Trophoblast cell (in vitro differentiated cells and primary cell): ENCODE measurements around the gene FRRS1.

Experiments
- DNase-seq, 2 donors: peaks; one replicate each; pipeline ENCODE4 v3.0.0-alpha.2; 2016
- H2AFZ ChIP-seq: 2 replicates; pipeline ENCODE4 v1.6.1; 2013; ENCODE audit warnings: low read length, moderate library complexity, mild to moderate bottlenecking; ENCODE audit not compliant: insufficient read depth, poor library complexity
- H2AK5ac ChIP-seq: 2 replicates; pipeline ENCODE4 v1.6.1; 2013; ENCODE audit warnings: mild to moderate bottlenecking, low read length
- H2BK120ac ChIP-seq: 2 replicates; pipeline ENCODE4 v1.6.1; 2013; ENCODE audit warnings: low read length, mild to moderate bottlenecking, moderate library complexity; ENCODE audit not compliant: insufficient read depth, poor library complexity
- H2BK12ac ChIP-seq: 2 replicates; pipeline ENCODE4 v1.6.1; 2013; ENCODE audit warnings: mild to moderate bottlenecking, low read length, moderate library complexity
- H2BK5ac ChIP-seq: 2 replicates; pipeline ENCODE4 v1.6.1; 2013; ENCODE audit warnings: low read length, low read depth, moderate library complexity, mild to moderate bottlenecking; ENCODE audit not compliant: poor library complexity
- H3K14ac ChIP-seq: 2 replicates; pipeline ENCODE4 v1.6.1; 2013; ENCODE audit warnings: mild to moderate bottlenecking, low read length
- H3K18ac ChIP-seq: 2 replicates; pipeline ENCODE4 v1.6.1; 2013; ENCODE audit warnings: mild to moderate bottlenecking, low read length
- H3K23ac ChIP-seq: 2 replicates; pipeline ENCODE4 v1.6.1; 2013; ENCODE audit warnings: low read length
- H3K27ac ChIP-seq: 2 replicates; pipeline ENCODE4 v1.5.1; 2013; ENCODE audit warnings: low read depth, mild to moderate bottlenecking, inconsistent platforms, low read length, moderate library complexity
- H3K27me3 ChIP-seq: 2 replicates; pipeline ENCODE4 v1.6.1; 2013; ENCODE audit warnings: inconsistent platforms, mild to moderate bottlenecking, low read length, moderate library complexity; ENCODE audit not compliant: insufficient read depth
- H3K36me3 ChIP-seq, 2 experiments: 1 replicate in 1 of 2; 2 replicates in 1 of 2; pipeline ENCODE4 v1.6.1; 2013; ENCODE audit warnings: low read length in 2 of 2, mild to moderate bottlenecking in 2 of 2, moderate library complexity in 1 of 2; ENCODE audit not compliant: insufficient read depth in 2 of 2, control insufficient read depth in 1 of 2
- H3K4ac ChIP-seq: 2 replicates; pipeline ENCODE4 v1.6.1; 2013; ENCODE audit warnings: low read depth, mild to moderate bottlenecking, low read length, moderate library complexity
- H3K4me1 ChIP-seq, 2 experiments: 1 replicate in 1 of 2; 2 replicates in 1 of 2; pipeline ENCODE4 v1.6.1; 2013; ENCODE audit warnings: low read length in 2 of 2, mild to moderate bottlenecking in 2 of 2, moderate library complexity in 1 of 2; ENCODE audit not compliant: insufficient read depth in 2 of 2, control insufficient read depth in 1 of 2
- H3K4me2 ChIP-seq: 2 replicates; pipeline ENCODE4 v1.6.1; 2013; ENCODE audit warnings: inconsistent platforms, mild to moderate bottlenecking, low read length, moderate library complexity
- H3K4me3 ChIP-seq: 2 replicates; pipeline ENCODE4 v1.5.1; 2013; ENCODE audit warnings: mild to moderate bottlenecking, low read depth, low read length, inconsistent platforms
- H3K79me1 ChIP-seq: one replicate; pipeline ENCODE4 v1.6.1; 2013; ENCODE audit warnings: low read length
- H3K79me2 ChIP-seq: 2 replicates; pipeline ENCODE4 v1.6.1; 2013; ENCODE audit warnings: low read length, mild to moderate bottlenecking; ENCODE audit not compliant: control insufficient read depth, insufficient read depth, poor library complexity
- H3K9ac ChIP-seq: 2 replicates; pipeline ENCODE4 v1.6.1; 2013; ENCODE audit warnings: mild to moderate bottlenecking, low read length
- H3K9me3 ChIP-seq: 2 replicates; pipeline ENCODE4 v1.6.1; 2013; ENCODE audit warnings: low read depth, mild to moderate bottlenecking, control low read depth, inconsistent platforms, low read length; ENCODE audit not compliant: insufficient read depth
- H4K12ac ChIP-seq: 2 replicates; pipeline ENCODE4 v1.6.1; 2013; ENCODE audit warnings: low read depth, mild to moderate bottlenecking, low read length, moderate library complexity
- H4K8ac ChIP-seq: 2 replicates; pipeline ENCODE4 v1.6.1; 2013; ENCODE audit warnings: low read depth, mild to moderate bottlenecking, low read length, moderate library complexity
- H4K91ac ChIP-seq: one replicate; pipeline ENCODE4 v1.6.1; 2013; ENCODE audit warnings: low read depth, mild to moderate bottlenecking, low read length, moderate library complexity
- WGBS: extraction: QIAGEN DNeasy Blood & Tissue Kit; methylation state at CpG from one replicate; pipeline ENCODE4 v1.1.7; 2013; ENCODE audit warnings: missing lambda C conversion rate; ENCODE audit not compliant: insufficient read length, insufficient coverage; ENCODE audit errors: extremely low coverage; 5-methylcytosine and 5-hydroxymethylcytosine counted together

The FRRS1 gene

DNA sequence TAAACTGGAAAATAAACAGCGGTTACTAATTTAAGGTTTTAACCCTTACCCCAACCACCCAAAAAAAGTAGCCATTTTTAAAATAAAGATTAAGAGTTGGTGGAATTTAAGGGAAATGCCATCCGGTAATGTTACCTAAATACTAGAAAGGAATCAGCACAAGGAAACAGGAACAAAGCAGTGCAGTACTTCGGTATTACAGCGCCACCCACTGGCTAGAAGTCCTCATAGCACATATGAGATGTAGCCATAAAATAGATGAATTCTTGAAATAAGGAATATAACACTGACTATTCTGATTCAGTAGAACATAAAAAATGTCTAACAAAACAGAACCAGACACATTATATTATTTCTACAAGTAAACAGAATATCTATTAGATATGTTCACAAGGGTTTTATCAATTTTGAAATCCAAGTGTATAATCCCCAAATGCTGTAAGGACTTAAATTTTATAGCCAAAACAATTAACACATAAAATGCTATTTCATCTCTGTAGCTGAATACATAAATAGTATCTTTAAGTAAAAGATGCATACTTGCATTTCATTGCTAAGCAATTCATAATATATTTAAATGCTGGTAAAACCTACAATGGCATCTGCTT lies 58.8 kb downstream of the FRRS1 start:
- Histone ChIP-seq H3K4me2 (no peak overlapping the region), H3K4me3 (no peak overlapping the region), H3K4ac (no peak overlapping the region), H3K9ac (no peak overlapping the region), H2BK120ac (no peak overlapping the region), H3K79me2 (no peaks in the 10 kb centered on the region), H4K12ac (no peak overlapping the region), H2BK5ac (no peak overlapping the region), H3K27me3 (no peaks in the 10 kb centered on the region), H3K36me3 (peaks cover 2 to 7% of the 10 kb centered on the region in 2 experiments), H3K23ac (no peak overlapping the region), H3K4me1 (no peaks in the 10 kb centered on the region), H3K27ac (no peak overlapping the region), H4K8ac (no peak overlapping the region), H3K9me3 (no peaks in the 10 kb centered on the region), H3K14ac (no peak overlapping the region), H3K18ac (no peak overlapping the region), H2AK5ac (no peak overlapping the region), H3K79me1 (no peaks in the 10 kb centered on the region), H4K91ac (no peak overlapping the region), H2AFZ (no peak overlapping the region), H2BK12ac (no peak overlapping the region)
- WGBS: no CpG with 5 or more reads among the region's 4 CpGs
- peak; percentile 56 to 88 for DNase-seq

- Histone ChIP-seq H2BK5ac (no peak overlapping the region), H3K4ac (no peak overlapping the region), H3K14ac (no peak overlapping the region), H3K4me1 (no peaks in the 10 kb centered on the region), H4K91ac (no peak overlapping the region), H3K4me2 (no peak overlapping the region), H3K27ac (no peak overlapping the region), H3K9ac (no peak overlapping the region), H3K4me3 (no peak overlapping the region), H4K12ac (no peak overlapping the region), H3K79me2 (no peaks in the 10 kb centered on the region), H2AFZ (no peak overlapping the region), H3K18ac (no peak overlapping the region), H2AK5ac (no peak overlapping the region), H2BK12ac (no peak overlapping the region), H3K27me3 (no peaks in the 10 kb centered on the region), H3K9me3 (no peaks in the 10 kb centered on the region), H3K23ac (no peak overlapping the region), H3K79me1 (no peaks in the 10 kb centered on the region), H4K8ac (no peak overlapping the region), H3K36me3 (peaks cover 0 to 7% of the 10 kb centered on the region in 2 experiments), H2BK120ac (no peak overlapping the region)
- no peak for DNase-seq
These were observed 61.0 kb downstream of the FRRS1 start for GRCh38 chr1:99705385-99705784.

GRCh38 chr1:99704356-99704816 lies 62.0 kb downstream of the FRRS1 start:
- H2AFZ ChIP-seq: no peak overlapping the region
- H3K27ac ChIP-seq: no peak overlapping the region
- no peak overlapping the region for H3K23ac ChIP-seq
- no peak for DNase-seq
- no peak overlapping the region for H4K8ac ChIP-seq
- no peak overlapping the region for H4K91ac ChIP-seq
- peak overlapping the region; percentile 22 for H4K12ac ChIP-seq
- no peak overlapping the region for H3K4me3 ChIP-seq
- H2BK5ac ChIP-seq: no peak overlapping the region
- peaks cover 0 to 7% of the 10 kb centered on the region in 2 experiments for H3K36me3 ChIP-seq
- H3K14ac ChIP-seq: no peak overlapping the region
- no peaks in the 10 kb centered on the region for H3K27me3 ChIP-seq
- H2BK12ac ChIP-seq: no peak overlapping the region
- no peak overlapping the region for H2BK120ac ChIP-seq
- H3K79me2 ChIP-seq: no peaks in the 10 kb centered on the region
- H2AK5ac ChIP-seq: no peak overlapping the region
- no peaks in the 10 kb centered on the region for H3K9me3 ChIP-seq
- no peak overlapping the region for H3K4me2 ChIP-seq
- no peak overlapping the region for H3K4ac ChIP-seq
- H3K79me1 ChIP-seq: no peaks in the 10 kb centered on the region
- H3K18ac ChIP-seq: no peak overlapping the region
- no CpG with 5 or more reads among the region's 17 CpGs for WGBS
- no peak overlapping the region for H3K9ac ChIP-seq
- no peaks in the 10 kb centered on the region for H3K4me1 ChIP-seq

GRCh38 chr1:99702221-99702620 lies 64.2 kb downstream of the FRRS1 start:
- H3K4me1 ChIP-seq: no peaks in the 10 kb centered on the region
- H3K9me3 ChIP-seq: no peaks in the 10 kb centered on the region
- no peaks in the 10 kb centered on the region for H3K79me2 ChIP-seq

More at GRCh38 chr1:99702221-99702620, 64.2 kb downstream of the FRRS1 start:
- no peak overlapping the region for H2BK120ac ChIP-seq
- no peak overlapping the region for H4K12ac ChIP-seq
- H3K4ac ChIP-seq: no peak overlapping the region
- no peak overlapping the region for H4K8ac ChIP-seq
- H2BK12ac ChIP-seq: no peak overlapping the region
- H3K18ac ChIP-seq: no peak overlapping the region
- H2BK5ac ChIP-seq: no peak overlapping the region
- no peak overlapping the region for H3K4me2 ChIP-seq
- no peak overlapping the region for H3K14ac ChIP-seq
- H3K36me3 ChIP-seq: peaks cover 0 to 5% of the 10 kb centered on the region in 2 experiments
- H3K23ac ChIP-seq: no peak overlapping the region
- H3K4me3 ChIP-seq: no peak overlapping the region
- no peak overlapping the region for H3K27ac ChIP-seq
- H2AK5ac ChIP-seq: no peak overlapping the region
- H4K91ac ChIP-seq: no peak overlapping the region
- no peaks in the 10 kb centered on the region for H3K79me1 ChIP-seq
- DNase-seq: no peak
- H2AFZ ChIP-seq: no peak overlapping the region
- H3K9ac ChIP-seq: no peak overlapping the region
- no peaks in the 10 kb centered on the region for H3K27me3 ChIP-seq
